HUES6 (cell line): ENCODE results near the gene RGS7BP.

Experiments used
- H3K27ac ChIP-seq: 2 replicates; pipeline ENCODE4 v1.7.0; 2013; ENCODE audit warnings: low read depth, mild to moderate bottlenecking, low read length, inconsistent platforms
- H3K27me3 ChIP-seq: 2 replicates; pipeline ENCODE4 v1.6.1; 2013; ENCODE audit warnings: low read length; ENCODE audit not compliant: control insufficient read depth, insufficient read depth
- H3K36me3 ChIP-seq: 2 replicates; pipeline ENCODE4 v1.6.1; 2013; ENCODE audit warnings: low read length; ENCODE audit not compliant: control insufficient read depth, insufficient read depth
- H3K4me1 ChIP-seq: 2 replicates; pipeline ENCODE4 v1.6.1; 2013; ENCODE audit warnings: low read length; ENCODE audit not compliant: control insufficient read depth, insufficient read depth
- H3K4me3 ChIP-seq: 2 replicates; pipeline ENCODE4 v1.5.1; 2013; ENCODE audit warnings: low read depth, low read length
- H3K9ac ChIP-seq: one replicate; pipeline ENCODE4 v1.6.1; 2013; ENCODE audit warnings: mild to moderate bottlenecking, low read length
- H3K9me3 ChIP-seq: 2 replicates; pipeline ENCODE4 v1.6.1; 2013; ENCODE audit warnings: low read depth, low read length; ENCODE audit not compliant: control insufficient read depth, insufficient read depth

Gene RGS7BP

GRCh38 chr5:64659289-64659688 is 153.5 kb downstream of the RGS7BP start:
- H3K36me3 ChIP-seq: no peaks in the 10 kb centered on the region
- H3K4me1 ChIP-seq: no peaks in the 10 kb centered on the region; the same call in 1 of the 2 replicates
- peaks cover 13% of the 10 kb centered on the region; the same call in 1 of the 2 replicates for H3K9me3 ChIP-seq
- no peak overlapping the region for H3K9ac ChIP-seq
- no peak overlapping the region for H3K4me3 ChIP-seq
- H3K27ac ChIP-seq: no peak overlapping the region
- no peaks in the 10 kb centered on the region for H3K27me3 ChIP-seq
